H7 (cell line): ENCODE results near the gene TCF15. TPM values are rescaled to one million over a fixed set of nuclear protein-coding genes. Genes with fewer than 3 reads are reported as not detected.
A peak's percentile ranks its signal among the peaks of the same experiment; 100 is the strongest.

ENCODE experiments used
- DNase-seq: peaks from one replicate; pipeline ENCODE4 v3.0.0; 2012
- H3K27me3 ChIP-seq: 2 replicates; pipeline ENCODE4 v1.6.0; 2011; ENCODE audit warnings: mild to moderate bottlenecking, low read length; ENCODE audit not compliant: control insufficient read depth, insufficient read depth
- H3K36me3 ChIP-seq: replicated peaks from 2 replicates; pipeline ENCODE4 v1.5.1; 2011; ENCODE audit warnings: low read length; ENCODE audit not compliant: control insufficient read depth, insufficient read depth
- H3K4me3 ChIP-seq: 2 replicates; pipeline ENCODE4 v1.5.1; 2011; ENCODE audit warnings: low read depth, mild to moderate bottlenecking, control low read depth, low read length, moderate library complexity; ENCODE audit not compliant: insufficient read depth
- total RNA-seq: library from RNA; depleted of rRNA; stranded (reverse); fragments of >200 nt; shearing (Covaris generic); gene quantifications from 2 replicates; pipeline ENCODE4 v1.2.3, GENCODE V29; 2014

Gene TCF15
- total RNA-seq, 1 experiment from 2014 or later, result 5.1 TPM

DNA sequence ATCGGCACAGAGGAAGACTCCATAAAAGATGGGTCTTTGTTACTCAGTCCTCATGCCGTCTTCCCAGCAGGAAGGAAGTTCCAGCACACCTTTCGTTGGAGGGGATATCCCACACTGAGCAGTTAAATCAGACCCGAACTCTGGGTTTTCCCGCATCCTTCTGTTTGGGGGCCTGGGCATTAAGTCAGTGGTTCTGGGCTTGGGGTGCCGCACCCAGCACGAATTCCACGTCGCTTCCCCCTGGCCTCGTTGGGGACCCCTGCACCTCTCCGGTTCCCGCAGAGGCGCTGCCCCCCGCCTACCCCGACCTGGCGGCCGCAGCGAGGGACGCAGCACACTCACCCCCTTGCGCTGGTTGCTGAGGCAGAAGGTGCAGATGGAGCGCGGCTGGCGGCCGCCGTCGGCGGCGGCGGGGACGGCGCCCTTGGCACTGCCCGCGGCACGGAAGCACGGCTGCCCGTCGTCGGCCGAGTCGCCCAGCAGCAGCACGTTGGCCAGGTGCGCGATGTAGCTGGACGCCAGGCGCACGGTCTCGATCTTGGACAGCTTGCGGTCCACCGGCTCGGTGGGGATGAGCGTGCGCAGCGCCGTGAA, 641 bp downstream of the TCF15 start:
- peak; percentile 78 for DNase-seq
- Histone ChIP-seq H3K36me3 (no peaks in the 10 kb centered on the region; the same call in 1 of the 2 replicates), H3K4me3 (peak overlapping the region; percentile 63), H3K27me3 (peaks cover 25% of the 10 kb centered on the region)

DNA sequence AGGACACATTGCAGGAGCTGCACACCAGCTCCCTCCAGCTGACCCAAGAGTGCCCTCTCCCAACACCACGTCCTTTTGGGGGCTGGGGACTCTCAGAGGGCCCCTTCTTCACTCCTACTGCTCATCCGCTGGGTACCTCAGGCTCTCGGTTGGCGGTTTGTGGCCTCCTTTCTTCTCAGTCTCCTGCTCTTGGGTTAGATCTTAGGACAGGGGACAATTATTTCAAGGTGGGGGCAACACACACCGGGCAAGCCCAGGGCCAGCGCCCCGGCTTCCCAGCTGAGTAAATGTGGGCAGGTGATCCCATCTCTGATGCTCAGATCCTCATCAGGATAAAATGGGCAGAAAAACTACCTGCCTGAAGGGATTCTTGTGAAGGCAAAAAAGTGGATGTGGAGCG, 1.1 kb downstream of the TCF15 start:
- Histone ChIP-seq H3K4me3 (peak overlapping the region; percentile 63), H3K27me3 (peaks cover 25% of the 10 kb centered on the region)

GRCh38 chr20:607476-607875, 2.6 kb downstream of the TCF15 start:
- Histone ChIP-seq H3K4me3 (no peak overlapping the region), H3K27me3 (peaks cover 25% of the 10 kb centered on the region), H3K36me3 (no peaks in the 10 kb centered on the region; the same call in 1 of the 2 replicates)
- DNase-seq, result no peak

More for the DNA sequence above, 1.1 kb downstream of the TCF15 start:
- DNase-seq, result peak; percentile 56
- no peaks in the 10 kb centered on the region; the same call in 1 of the 2 replicates for H3K36me3 ChIP-seq

DNA sequence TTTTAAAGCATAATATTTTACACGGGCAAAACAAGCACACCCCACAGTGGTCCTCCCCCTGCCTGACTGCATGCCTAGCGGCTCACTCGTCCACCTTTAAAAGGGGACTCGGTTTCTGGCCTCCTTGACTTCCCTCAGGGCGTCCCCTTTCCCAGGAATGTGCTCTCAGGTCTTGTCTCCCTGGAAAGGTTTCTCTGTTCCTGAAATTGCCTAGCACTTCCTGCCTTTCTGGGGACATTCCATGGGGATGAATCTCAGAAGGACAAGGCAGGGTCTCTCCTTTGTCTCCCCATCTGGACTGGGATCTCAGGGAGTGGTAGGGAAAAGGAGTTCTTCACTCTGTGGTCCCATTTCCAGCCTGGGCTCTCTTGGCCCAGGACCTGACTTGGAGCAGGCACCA, 4.9 kb downstream of the TCF15 start:
- H3K36me3 ChIP-seq, result no peaks in the 10 kb centered on the region; the same call in 1 of the 2 replicates
- peaks cover 14% of the 10 kb centered on the region for H3K27me3 ChIP-seq
- peak; percentile 39 for DNase-seq
- H3K4me3 ChIP-seq, result no peak overlapping the region

DNA sequence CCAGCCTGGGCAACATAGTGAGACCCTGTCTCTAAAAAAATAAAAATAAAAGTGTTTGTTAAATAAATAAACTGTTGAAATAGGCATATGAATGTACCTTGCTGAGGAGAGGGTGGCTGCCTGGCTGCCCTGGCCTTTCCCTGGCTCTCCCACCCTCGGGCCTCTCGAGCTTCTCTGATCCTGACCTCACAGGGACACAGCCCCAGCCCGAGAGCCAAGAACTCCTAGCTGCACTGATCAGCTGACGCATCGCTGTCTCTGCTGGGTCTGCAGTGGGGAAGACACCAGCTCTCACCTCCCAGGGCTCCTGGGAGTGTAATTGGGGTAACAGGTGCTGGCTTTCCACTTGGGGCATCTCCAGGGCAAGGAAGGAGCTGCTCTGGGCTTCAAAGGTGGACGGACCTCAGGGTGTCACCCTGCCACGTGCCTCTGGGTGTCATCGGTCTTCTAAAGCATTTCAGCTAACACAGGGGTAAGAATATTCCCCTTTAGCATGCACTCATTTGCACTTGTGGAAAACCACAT, 6.9 kb downstream of the TCF15 start:
- H3K27me3 ChIP-seq, result no peaks in the 10 kb centered on the region
- no peak for DNase-seq
- no peak overlapping the region for H3K4me3 ChIP-seq
- no peaks in the 10 kb centered on the region for H3K36me3 ChIP-seq

DNA sequence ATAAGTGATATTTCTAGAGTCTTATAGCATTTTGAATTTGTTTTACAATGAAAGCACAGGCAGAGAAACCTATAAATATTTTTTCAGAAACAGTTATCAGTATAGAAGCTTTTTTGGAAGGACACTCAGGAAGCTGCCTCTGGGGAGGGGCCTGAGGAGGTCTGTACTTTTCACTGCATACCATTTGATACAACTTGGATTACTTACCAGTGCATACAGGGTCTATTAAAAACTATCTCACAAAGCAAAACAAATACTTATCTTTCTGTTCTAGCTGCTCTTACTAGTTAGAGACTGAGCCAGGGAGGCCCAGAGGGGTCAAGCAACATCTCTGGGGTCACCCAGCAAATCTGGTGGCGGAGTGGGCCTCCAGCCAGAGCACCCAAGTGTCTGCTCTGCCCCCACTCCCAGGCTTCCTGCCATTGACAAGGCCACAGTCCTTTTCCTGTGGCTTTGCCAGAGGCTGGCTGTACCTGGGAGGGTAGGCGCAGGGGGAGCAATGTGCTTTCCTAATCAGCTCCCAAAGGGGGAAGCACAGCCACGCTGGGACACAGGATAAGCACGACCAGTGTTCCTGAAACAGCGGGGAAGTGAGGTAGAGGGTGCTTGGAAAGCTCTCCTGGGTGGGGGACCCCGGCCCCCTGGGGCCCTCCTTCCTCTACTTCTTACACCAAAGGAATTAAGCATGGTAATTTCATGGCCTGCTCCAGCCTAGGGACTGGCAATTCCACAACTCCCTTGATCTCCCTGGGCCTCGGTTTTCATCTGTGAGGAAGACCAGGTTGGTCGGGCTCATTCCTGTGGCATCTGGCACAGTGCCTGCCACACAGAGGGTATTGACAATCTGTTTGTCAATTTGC, 7.8 kb downstream of the TCF15 start:
- Histone ChIP-seq H3K36me3 (no peaks in the 10 kb centered on the region), H3K4me3 (no peak overlapping the region), H3K27me3 (no peaks in the 10 kb centered on the region)

GRCh38 chr20:600736-601135, 9.4 kb downstream of the TCF15 start:
- Histone ChIP-seq H3K36me3 (no peaks in the 10 kb centered on the region), H3K4me3 (no peak overlapping the region), H3K27me3 (no peaks in the 10 kb centered on the region)
- no peak for DNase-seq

More for the DNA sequence above, 7.8 kb downstream of the TCF15 start:
- no peak for DNase-seq

DNA sequence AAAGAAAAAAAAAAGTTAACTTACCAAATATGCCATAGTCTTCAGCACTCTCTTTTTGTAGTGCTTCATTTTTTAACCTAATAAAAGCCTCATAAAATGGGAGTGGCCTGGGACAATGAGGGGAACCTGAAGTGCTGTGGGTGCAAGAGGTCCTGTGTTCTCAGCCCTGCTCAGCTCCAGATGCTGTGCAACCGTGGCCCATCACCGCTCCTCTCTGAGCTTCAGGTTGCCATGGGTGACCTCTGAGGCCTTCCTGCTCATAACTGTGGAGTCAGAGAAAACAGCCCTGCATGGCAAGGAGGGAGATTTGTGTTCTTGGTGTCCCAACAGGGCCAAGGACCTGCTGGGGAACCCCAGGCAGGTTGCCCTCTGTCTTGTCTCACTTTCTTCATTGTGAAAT, 10.0 kb downstream of the TCF15 start:
- DNase-seq, result no peak
- no peaks in the 10 kb centered on the region for H3K36me3 ChIP-seq
- H3K27me3 ChIP-seq, result no peaks in the 10 kb centered on the region
- no peak overlapping the region for H3K4me3 ChIP-seq

DNA sequence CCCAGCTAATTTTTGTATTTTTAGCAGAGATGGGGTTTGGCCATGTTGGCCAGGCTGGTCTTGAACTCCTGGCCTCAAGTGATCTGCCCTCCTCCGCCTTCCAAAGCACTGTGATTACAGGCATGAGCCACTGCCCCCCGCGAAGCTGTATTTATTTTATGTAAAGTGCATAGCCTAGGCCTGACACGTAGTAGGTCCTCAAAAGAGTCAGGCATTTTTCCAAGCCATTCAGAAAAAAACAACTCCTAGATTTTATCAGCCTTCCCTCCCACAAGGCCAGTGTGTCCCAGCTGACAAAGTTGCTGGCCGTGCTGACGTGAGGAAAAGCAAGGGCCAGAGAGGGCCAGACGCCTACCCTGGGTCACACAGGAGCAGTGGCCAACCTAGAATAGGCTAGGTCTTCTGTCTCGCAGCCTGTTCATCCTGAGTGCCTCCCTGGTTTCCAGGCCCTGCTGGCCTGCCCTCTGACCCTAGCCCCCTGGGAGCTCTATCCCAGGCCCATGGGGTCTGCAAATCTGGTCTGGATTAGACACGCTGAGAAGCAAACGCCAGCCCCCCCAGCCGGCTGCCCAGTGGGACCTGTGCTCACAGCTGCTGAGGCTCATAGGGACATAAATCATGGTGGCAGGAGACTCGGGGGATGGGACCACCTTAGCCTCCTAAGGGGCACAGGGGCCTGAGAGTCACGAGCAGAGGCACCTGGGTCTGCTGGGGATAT, 11.8 kb downstream of the TCF15 start:
- DNase-seq, result no peak
- no peaks in the 10 kb centered on the region for H3K36me3 ChIP-seq
- no peaks in the 10 kb centered on the region for H3K27me3 ChIP-seq
- no peak overlapping the region for H3K4me3 ChIP-seq

- no peak for DNase-seq
- Histone ChIP-seq H3K36me3 (no peaks in the 10 kb centered on the region), H3K27me3 (no peaks in the 10 kb centered on the region), H3K4me3 (no peak overlapping the region)
Observed at GRCh38 chr20:597560-597959, 12.5 kb downstream of the TCF15 start.

- peak; percentile 78 for DNase-seq
Observed at GRCh38 chr20:595330-596308, 14.5 kb downstream of the TCF15 start.

DNA sequence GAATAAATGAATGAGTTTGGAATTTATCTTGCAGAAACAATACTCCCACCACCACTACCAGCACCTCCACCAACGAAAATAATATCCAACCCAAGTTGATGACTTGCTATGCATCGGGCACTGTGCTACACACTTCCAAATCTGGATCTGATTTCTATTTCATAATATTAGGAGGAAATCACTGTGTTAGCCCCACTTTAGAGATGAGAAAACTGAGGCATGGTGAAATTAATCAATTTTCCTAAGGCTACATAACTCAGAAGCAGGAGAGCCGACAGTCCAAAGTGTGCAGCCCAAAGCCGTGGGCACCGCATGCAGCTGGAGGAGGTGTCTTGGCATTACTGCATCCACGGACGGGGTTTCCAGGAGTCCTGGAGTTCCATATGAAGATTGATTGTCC, 17.6 kb downstream of the TCF15 start:
- H3K27me3 ChIP-seq, result no peaks in the 10 kb centered on the region
- DNase-seq, result no peak
- no peak overlapping the region for H3K4me3 ChIP-seq
- H3K36me3 ChIP-seq, result no peaks in the 10 kb centered on the region

More at GRCh38 chr20:595330-596308, 14.5 kb downstream of the TCF15 start:
- H3K27me3 ChIP-seq, result no peaks in the 10 kb centered on the region
- H3K4me3 ChIP-seq, result no peak overlapping the region
- H3K36me3 ChIP-seq, result no peaks in the 10 kb centered on the region

DNA sequence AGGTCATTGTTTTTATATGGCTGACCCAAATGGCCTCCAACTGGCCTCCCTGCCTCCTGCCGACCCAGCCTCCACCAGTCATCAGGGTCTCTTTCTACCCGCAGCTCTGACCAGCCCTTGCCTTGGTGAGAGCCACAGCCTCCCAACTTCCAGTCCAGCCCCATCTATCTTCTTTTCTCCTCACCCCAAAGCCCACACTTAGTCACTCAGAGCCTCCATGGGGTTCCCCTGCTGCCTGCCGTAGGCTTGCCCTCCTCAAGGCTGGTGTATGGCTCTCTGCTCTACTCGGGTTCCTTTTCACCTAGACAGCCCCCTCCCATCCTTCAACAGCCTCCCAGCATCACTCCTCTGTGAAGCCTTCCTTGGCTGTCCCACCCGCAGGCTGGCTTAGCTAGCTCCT, 18.2 kb downstream of the TCF15 start:
- Histone ChIP-seq H3K4me3 (no peak overlapping the region), H3K27me3 (no peaks in the 10 kb centered on the region), H3K36me3 (no peaks in the 10 kb centered on the region)
- no peak for DNase-seq
